Measurements from ENCODE around the gene PATE1. TPM values are rescaled to one million over a fixed set of nuclear protein-coding genes. Genes with fewer than 3 reads are reported as not detected.

Gene PATE1
- polyA plus RNA-seq, 3 donors = not detected

GRCh38 chr11:125777309-125777708 is 31.2 kb downstream of the PATE1 start:
- Mint-ChIP-seq H3K27ac (no peak overlapping the region), H3K4me1 (no peaks in the 10 kb centered on the region), H3K9me3 (peaks cover 0 to 7% (median 2%) of the 10 kb centered on the region in 7 donors), H3K36me3 (no peaks in the 10 kb centered on the region), H3K4me3 (no peak overlapping the region), H3K27me3 (ENCODE audit: low read depth in 3 of 3) (peaks cover 0 to 4% (median 1%) of the 10 kb centered on the region in 3 donors)
- Histone ChIP-seq H2AFZ (ENCODE audit: insufficient read depth, low read depth, low read length, poor library complexity, severe bottlenecking) (no peak overlapping the region), H3K9me3 (replicated peaks in 1 of 2; ENCODE audit: control insufficient read depth in 1 of 2, insufficient read depth in 1 of 2, low read length in 2 of 2) (no peaks in the 10 kb centered on the region), H3K4me2 (replicated peaks; ENCODE audit: extremely low read depth, low read length, poor library complexity, severe bottlenecking) (no peak overlapping the region), H3K4me1 (ENCODE audit: control insufficient read depth in 1 of 2, insufficient read depth in 2 of 2, low read length in 2 of 2) (no peaks in the 10 kb centered on the region), H3K79me2 (ENCODE audit: insufficient read depth, low read length) (no peaks in the 10 kb centered on the region), H3K27ac (ENCODE audit: low read depth in 1 of 2, low read length in 2 of 2) (no peak overlapping the region), H4K20me1 (ENCODE audit: insufficient read depth, low read length) (no peaks in the 10 kb centered on the region), H3K9ac (ENCODE audit: insufficient read depth, low read length, poor library complexity, severe bottlenecking) (no peak overlapping the region), H3K36me3 (replicated peaks in 1 of 2; ENCODE audit: control insufficient read depth in 1 of 2, insufficient read depth in 2 of 2, low read length in 2 of 2) (no peaks in the 10 kb centered on the region), H3K27me3 (ENCODE audit: control insufficient read depth in 2 of 2, insufficient read depth in 2 of 2, low read length in 2 of 2) (no peaks in the 10 kb centered on the region), H3K4me3 (replicated peaks in 1 of 3; ENCODE audit: low read depth in 2 of 3, low read length in 3 of 3) (no peak overlapping the region)
- 82% methylated on average over 2 of the region's 5 CpGs for WGBS (ENCODE audit: insufficient coverage)
- no peak for DNase-seq
- intact Hi-C loops (cut with micrococcal nuclease) = no loop called here
- TF ChIP-seq CTCF (IDR thresholded peaks at IDR 0.05) = no peak

- Histone ChIP-seq H2AFZ (ENCODE audit: insufficient read depth, low read depth, low read length, poor library complexity, severe bottlenecking) (no peak within 1 kb of the TSS), H3K79me2 (ENCODE audit: insufficient read depth, low read length) (no peaks in the 10 kb centered on the region), H4K20me1 (ENCODE audit: insufficient read depth, low read length) (no peaks in the 10 kb centered on the region), H3K4me2 (replicated peaks; ENCODE audit: extremely low read depth, low read length, poor library complexity, severe bottlenecking) (no peak within 1 kb of the TSS), H3K9ac (ENCODE audit: insufficient read depth, low read length, poor library complexity, severe bottlenecking) (no peak within 1 kb of the TSS), H3K4me3 (replicated peaks in 1 of 3; ENCODE audit: low read depth in 2 of 3, low read length in 3 of 3) (no peak within 1 kb of the TSS), H3K36me3 (replicated peaks in 1 of 2; ENCODE audit: control insufficient read depth in 1 of 2, insufficient read depth in 2 of 2, low read length in 2 of 2) (no peaks in the 10 kb centered on the region), H3K27me3 (ENCODE audit: control insufficient read depth in 2 of 2, insufficient read depth in 2 of 2, low read length in 2 of 2) (no peaks in the 10 kb centered on the region), H3K9me3 (replicated peaks in 1 of 2; ENCODE audit: control insufficient read depth in 1 of 2, insufficient read depth in 1 of 2, low read length in 2 of 2) (no peaks in the 10 kb centered on the region), H3K4me1 (ENCODE audit: control insufficient read depth in 1 of 2, insufficient read depth in 2 of 2, low read length in 2 of 2) (no peaks in the 10 kb centered on the region), H3K27ac (ENCODE audit: low read depth in 1 of 2, low read length in 2 of 2) (no peak within 1 kb of the TSS)
- no peak for TF ChIP-seq CTCF (IDR thresholded peaks at IDR 0.05)
- intact Hi-C loops (cut with micrococcal nuclease) = no loop called here
- Mint-ChIP-seq H3K36me3 (no peaks in the 10 kb centered on the region), H3K4me3 (no peak within 1 kb of the TSS), H3K27ac (no peak within 1 kb of the TSS), H3K27me3 (ENCODE audit: low read depth in 3 of 3) (peaks cover 0 to 3% (median 1%) of the 10 kb centered on the region in 3 donors), H3K9me3 (peaks cover 0 to 9% (median 3%) of the 10 kb centered on the region in 7 donors), H3K4me1 (no peaks in the 10 kb centered on the region)
- DNase-seq = no peak
Measured at GRCh38 chr11:125778728-125779127, 32.6 kb downstream of the PATE1 start, which contains the start of gene PATE2. PATE2 (minus strand) TSS chr11:125778828; CDS start chr11:125778773, 55 bp downstream.

Measured in CD14-positive monocyte (primary cell).